ENCODE results near the gene MOSPD3.

DNA sequence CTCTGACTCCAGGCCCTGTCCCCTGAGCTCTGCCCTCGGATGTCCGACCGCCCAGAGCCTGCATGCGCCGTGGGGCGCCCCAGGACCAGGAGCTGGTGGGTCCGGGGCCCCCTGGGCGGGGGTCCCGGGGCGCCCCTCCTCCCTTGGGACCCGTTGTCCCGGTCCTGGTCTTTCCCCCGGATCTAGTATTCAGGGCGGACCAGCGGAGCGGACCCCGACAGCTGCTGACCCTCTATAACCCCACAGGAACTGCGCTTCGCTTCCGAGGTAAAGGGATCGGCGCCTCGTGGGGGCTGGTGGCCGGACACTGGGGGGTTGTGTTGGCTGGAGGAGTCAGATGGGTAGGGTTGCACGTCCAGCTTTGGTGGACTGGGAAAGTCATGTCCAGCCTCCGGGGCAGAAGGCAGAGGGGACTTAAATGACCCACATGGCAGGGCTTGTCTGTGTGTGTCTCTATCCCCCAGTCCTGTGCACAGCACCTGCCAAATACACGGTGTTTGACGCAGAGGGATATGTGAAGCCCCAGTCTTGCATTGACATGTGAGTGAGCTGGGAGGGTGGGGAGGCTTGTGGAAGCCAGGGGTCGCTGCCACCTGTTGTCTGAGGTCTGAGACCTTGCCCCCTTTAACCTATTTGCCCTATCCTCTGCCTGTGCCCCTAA, 520 bp downstream of the MOSPD3 start:
- TF ChIP-seq CTCF (IDR thresholded peaks at IDR 0.05; ENCODE audit: extremely low read depth in 1 of 2, insufficient read depth in 1 of 2, low read depth in 1 of 2, low read length in 2 of 2) (peak in 1 of 2 donors; percentile 20), POLR2A (IDR thresholded peaks at IDR 0.05; ENCODE audit: low read depth, low read length) (no peak), EZH2 (IDR thresholded peaks at IDR 0.05; ENCODE audit: borderline replicate concordance, low read depth, low read length, severe bottlenecking) (no peak), POLR2AphosphoS5 (IDR thresholded peaks at IDR 0.05; ENCODE audit: insufficient read depth, low read depth, low read length) (no peak)

Data from endothelial cell of umbilical vein (primary cell).